H9 (cell line): ENCODE measurements around the gene SDK2. TPM values are rescaled to one million over a fixed set of nuclear protein-coding genes. Genes with fewer than 3 reads are reported as not detected.

Experiments
- DNase-seq: peaks from one replicate; pipeline ENCODE4 v3.0.0-alpha.2; 2017
- H2AFZ ChIP-seq: one replicate; pipeline ENCODE4 v1.6.1; 2013; ENCODE audit warnings: mild to moderate bottlenecking, low read length, control low read depth, moderate library complexity
- H2AK5ac ChIP-seq: 2 replicates; pipeline ENCODE4 v1.6.1; 2013; ENCODE audit warnings: low read length, control low read depth, mixed read lengths; ENCODE audit not compliant: insufficient read length
- H2BK120ac ChIP-seq: one replicate; pipeline ENCODE4 v1.6.1; 2013; ENCODE audit warnings: low read depth, mild to moderate bottlenecking, low read length, control low read depth, inconsistent platforms; ENCODE audit not compliant: poor library complexity, severe bottlenecking
- H2BK12ac ChIP-seq: 2 replicates; pipeline ENCODE4 v1.6.1; 2013; ENCODE audit warnings: low read length, control low read depth, mixed read lengths, low read depth; ENCODE audit not compliant: insufficient read length
- H2BK15ac ChIP-seq: 2 replicates; pipeline ENCODE4 v1.6.1; 2013; ENCODE audit warnings: low read depth, low read length, control low read depth
- H2BK20ac ChIP-seq: one replicate; pipeline ENCODE4 v1.6.1; 2013; ENCODE audit warnings: low read depth, mild to moderate bottlenecking, low read length, control low read depth, inconsistent platforms; ENCODE audit not compliant: poor library complexity, severe bottlenecking
- H2BK5ac ChIP-seq: 2 replicates; pipeline ENCODE4 v1.6.1; 2013; ENCODE audit warnings: low read length, control low read depth, mixed read lengths; ENCODE audit not compliant: insufficient read length
- H3K14ac ChIP-seq: 2 replicates; pipeline ENCODE4 v1.6.1; 2013; ENCODE audit warnings: low read length, control low read depth; ENCODE audit not compliant: insufficient read depth
- H3K18ac ChIP-seq: 2 replicates; pipeline ENCODE4 v1.6.1; 2013; ENCODE audit warnings: low read depth, mild to moderate bottlenecking, mixed read lengths, low read length, control low read depth; ENCODE audit not compliant: insufficient read length
- H3K23ac ChIP-seq: 2 replicates; pipeline ENCODE4 v1.6.1; 2013; ENCODE audit warnings: low read length, control low read depth, mixed read lengths, low read depth; ENCODE audit not compliant: insufficient read length
- H3K23me2 ChIP-seq: 2 replicates; pipeline ENCODE4 v1.6.1; 2013; ENCODE audit warnings: low read depth, mild to moderate bottlenecking, mixed read lengths, low read length, control low read depth; ENCODE audit not compliant: insufficient read length, poor library complexity, severe bottlenecking
- H3K27ac ChIP-seq: 2 replicates; pipeline ENCODE4 v1.5.1; 2013; ENCODE audit warnings: low read length, control low read depth, mixed read lengths, low read depth; ENCODE audit not compliant: insufficient read length
- H3K27me3 ChIP-seq: 2 replicates; pipeline ENCODE4 v1.6.1; 2013; ENCODE audit warnings: low read length, control low read depth, inconsistent platforms; ENCODE audit not compliant: insufficient read depth
- H3K4ac ChIP-seq: 2 replicates; pipeline ENCODE4 v1.6.1; 2013; ENCODE audit warnings: low read depth, mild to moderate bottlenecking, control low read depth, inconsistent platforms, low read length, moderate library complexity
- H3K4me1 ChIP-seq: 2 replicates; pipeline ENCODE4 v1.6.1; 2013; ENCODE audit warnings: low read length, control low read depth, inconsistent platforms; ENCODE audit not compliant: insufficient read depth
- H3K4me2 ChIP-seq: 2 replicates; pipeline ENCODE4 v1.6.1; 2013; ENCODE audit warnings: low read length, control low read depth, mixed read lengths; ENCODE audit not compliant: insufficient read length, insufficient read depth
- H3K56ac ChIP-seq: 2 replicates; pipeline ENCODE4 v1.6.1; 2013; ENCODE audit warnings: low read depth, mild to moderate bottlenecking, mixed read lengths, low read length, control low read depth; ENCODE audit not compliant: insufficient read length
- H3K79me1 ChIP-seq: 2 replicates; pipeline ENCODE4 v1.6.1; 2013; ENCODE audit warnings: low read depth, mild to moderate bottlenecking, moderate library complexity, low read length, control low read depth, inconsistent platforms; ENCODE audit not compliant: insufficient read depth, poor library complexity, severe bottlenecking
- H3K79me2 ChIP-seq: 2 replicates; pipeline ENCODE4 v1.6.1; 2013; ENCODE audit warnings: low read length, control low read depth, inconsistent platforms; ENCODE audit not compliant: insufficient read depth
- H3K9ac ChIP-seq: 2 replicates; pipeline ENCODE4 v1.6.1; 2013; ENCODE audit warnings: low read length, control low read depth, mixed read lengths; ENCODE audit not compliant: insufficient read length; ENCODE audit errors: extremely low read depth
- H3K9me3 ChIP-seq: one replicate; pipeline ENCODE4 v1.6.1; 2013; ENCODE audit warnings: low read depth, low read length, inconsistent platforms; ENCODE audit not compliant: control insufficient read depth
- H3T11ph ChIP-seq: one replicate; pipeline ENCODE4 v1.6.1; 2013; ENCODE audit warnings: mild to moderate bottlenecking, low read length, control low read depth, inconsistent platforms
- H4K20me1 ChIP-seq: one replicate; pipeline ENCODE4 v1.6.1; 2013; ENCODE audit not compliant: control insufficient read depth, insufficient read length, insufficient read depth
- H4K5ac ChIP-seq: 2 replicates; pipeline ENCODE4 v1.6.1; 2013; ENCODE audit warnings: low read depth, mild to moderate bottlenecking, mixed read lengths, low read length, control low read depth; ENCODE audit not compliant: insufficient read length
- H4K8ac ChIP-seq: replicated peaks from 2 replicates; pipeline ENCODE4 v1.6.1; 2013; ENCODE audit warnings: low read length, control low read depth, mixed read lengths, low read depth; ENCODE audit not compliant: insufficient read length
- H4K91ac ChIP-seq: 2 replicates; pipeline ENCODE4 v1.6.1; 2013; ENCODE audit warnings: low read depth, mild to moderate bottlenecking, moderate library complexity, mixed read lengths, low read length, control low read depth; ENCODE audit not compliant: insufficient read length
- H3K27ac Mint-ChIP-seq, 3 experiments: 2 replicates in 2 of 3; 3 replicates in 1 of 3; pipeline ENCODE4 v1.8.0; 2020 to 2021; ENCODE audit warnings: mixed read lengths in 3 of 3, mild to moderate bottlenecking in 1 of 3, moderate library complexity in 1 of 3
- H3K27me3 Mint-ChIP-seq: 2 replicates; pipeline ENCODE4 v1.8.0; 2021; ENCODE audit warnings: low read depth, mild to moderate bottlenecking, moderate library complexity, mixed read lengths
- H3K36me3 Mint-ChIP-seq, 3 experiments: 2 replicates in 2 of 3; 3 replicates in 1 of 3; pipeline ENCODE4 v1.8.0; 2020 to 2021; ENCODE audit warnings: low read depth in 3 of 3, mixed read lengths in 3 of 3; ENCODE audit not compliant: insufficient read depth in 1 of 3
- H3K4me1 Mint-ChIP-seq, 2 experiments: 2 replicates each; pipeline ENCODE4 v1.8.0; 2020; ENCODE audit warnings: mixed read lengths in 2 of 2
- H3K4me3 Mint-ChIP-seq, 2 experiments: 2 replicates in 1 of 2; 3 replicates in 1 of 2; pipeline ENCODE4 v1.8.0; 2020 to 2021; ENCODE audit warnings: mild to moderate bottlenecking in 2 of 2, mixed read lengths in 2 of 2, moderate library complexity in 1 of 2
- H3K9me3 Mint-ChIP-seq, 2 experiments: 2 replicates in 1 of 2; 3 replicates in 1 of 2; pipeline ENCODE4 v1.8.0; 2020; ENCODE audit warnings: mild to moderate bottlenecking in 2 of 2, mixed read lengths in 2 of 2, moderate library complexity in 1 of 2
- CTCF ChIP-seq: fragments of 200-600 bp; sonication (generic); conservative IDR thresholded peaks from 3 replicates; pipeline ENCODE4 v1.8.0; 2021; ENCODE audit warnings: antibody characterized with exemption, mild to moderate bottlenecking
- WGBS: extraction: QIAGEN DNeasy Blood & Tissue Kit; methylation state at CpG from one replicate; pipeline ENCODE4 v1.1.7; 2013; ENCODE audit warnings: missing lambda C conversion rate, low lambda C conversion rate, mixed read lengths; ENCODE audit not compliant: insufficient read length; ENCODE audit errors: extremely low coverage; 5-methylcytosine and 5-hydroxymethylcytosine counted together
- total RNA-seq: library from RNA; stranded (reverse); gene quantifications from 2 replicates; pipeline ENCODE4 v1.2.1, GENCODE V29; 2021

Gene SDK2
- total RNA-seq, 1 experiment from 2014 or later, result 9.1 TPM

DNA sequence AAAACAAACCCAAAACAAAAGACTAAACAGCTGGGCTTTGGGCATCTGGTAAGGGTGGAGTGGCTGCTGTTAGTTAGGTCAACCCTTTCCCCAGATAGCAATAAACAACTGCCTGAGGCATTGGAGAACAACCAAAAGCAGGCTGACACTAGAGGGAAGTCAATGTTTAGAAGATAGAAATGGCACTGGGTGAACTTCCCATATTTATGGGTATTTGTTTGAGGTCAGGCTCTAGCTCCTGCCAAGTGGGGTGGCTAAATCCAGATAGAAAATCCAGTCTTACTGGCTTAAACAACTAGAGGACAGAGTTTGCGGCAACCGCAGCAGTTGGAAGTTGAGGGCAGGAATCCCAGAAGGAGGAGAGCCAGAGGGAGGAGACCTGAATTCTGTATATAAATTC is 79.4 kb downstream of the SDK2 start:
- H3K4ac ChIP-seq, result no peak overlapping the region

More for the DNA sequence above, 79.4 kb downstream of the SDK2 start:
- no peak overlapping the region for H3K14ac ChIP-seq
- no peak overlapping the region for H3K4me3 Mint-ChIP-seq
- no peaks in the 10 kb centered on the region for H3K27me3 ChIP-seq
- no peaks in the 10 kb centered on the region for H3K79me1 ChIP-seq
- H4K8ac ChIP-seq, result no peak overlapping the region
- no peak for DNase-seq
- H3K9me3 ChIP-seq, result no peaks in the 10 kb centered on the region
- H3K27me3 Mint-ChIP-seq, result no peaks in the 10 kb centered on the region
- H3K4me1 ChIP-seq, result peaks cover 6% of the 10 kb centered on the region
- no peak overlapping the region for H3T11ph ChIP-seq
- H2BK20ac ChIP-seq, result no peak overlapping the region
- no peak overlapping the region for H2BK5ac ChIP-seq
- TF ChIP-seq CTCF, result no peak
- no peak overlapping the region for H2AK5ac ChIP-seq
- no peak overlapping the region for H4K5ac ChIP-seq
- H3K18ac ChIP-seq, result no peak overlapping the region
- H3K9ac ChIP-seq, result no peak overlapping the region
- no peak overlapping the region for H3K27ac ChIP-seq
- no peak overlapping the region for H2BK15ac ChIP-seq
- no peak overlapping the region for H2BK120ac ChIP-seq
- WGBS, result no CpG with 5 or more reads among the region's 2 CpGs
- H3K36me3 Mint-ChIP-seq, result no peaks in the 10 kb centered on the region
- H4K91ac ChIP-seq, result no peak overlapping the region
- no peak overlapping the region for H2AFZ ChIP-seq
- H3K9me3 Mint-ChIP-seq, result no peaks in the 10 kb centered on the region; a peak in 1 of 5 replicates
- H3K23me2 ChIP-seq, result no peaks in the 10 kb centered on the region
- H3K23ac ChIP-seq, result no peak overlapping the region
- H4K20me1 ChIP-seq, result no peaks in the 10 kb centered on the region
- peaks cover 64 to 84% of the 10 kb centered on the region in 2 experiments for H3K4me1 Mint-ChIP-seq
- peak overlapping the region in 2 of 3 experiments; percentile 67 to 73; a peak in 3 of 7 replicates for H3K27ac Mint-ChIP-seq
- H3K79me2 ChIP-seq, result no peaks in the 10 kb centered on the region
- peak overlapping the region; percentile 68 for H2BK12ac ChIP-seq
- H3K4me2 ChIP-seq, result no peak overlapping the region
- no peak overlapping the region for H3K56ac ChIP-seq
